H9 (cell line): Measurements from ENCODE around the gene PHKA2. TPM values are rescaled to one million over a fixed set of nuclear protein-coding genes. Genes with fewer than 3 reads are reported as not detected.

Experiments used
- DNase-seq: peaks from one replicate; pipeline ENCODE4 v3.0.0-alpha.2; 2017
- H2AFZ ChIP-seq: one replicate; pipeline ENCODE4 v1.6.1; 2013; ENCODE audit warnings: mild to moderate bottlenecking, low read length, control low read depth, moderate library complexity
- H2AK5ac ChIP-seq: 2 replicates; pipeline ENCODE4 v1.6.1; 2013; ENCODE audit warnings: low read length, control low read depth, mixed read lengths; ENCODE audit not compliant: insufficient read length
- H2BK120ac ChIP-seq: one replicate; pipeline ENCODE4 v1.6.1; 2013; ENCODE audit warnings: low read depth, mild to moderate bottlenecking, low read length, control low read depth, inconsistent platforms; ENCODE audit not compliant: poor library complexity, severe bottlenecking
- H2BK12ac ChIP-seq: 2 replicates; pipeline ENCODE4 v1.6.1; 2013; ENCODE audit warnings: low read length, control low read depth, mixed read lengths, low read depth; ENCODE audit not compliant: insufficient read length
- H2BK15ac ChIP-seq: 2 replicates; pipeline ENCODE4 v1.6.1; 2013; ENCODE audit warnings: low read depth, low read length, control low read depth
- H2BK20ac ChIP-seq: one replicate; pipeline ENCODE4 v1.6.1; 2013; ENCODE audit warnings: low read depth, mild to moderate bottlenecking, low read length, control low read depth, inconsistent platforms; ENCODE audit not compliant: poor library complexity, severe bottlenecking
- H2BK5ac ChIP-seq: 2 replicates; pipeline ENCODE4 v1.6.1; 2013; ENCODE audit warnings: low read length, control low read depth, mixed read lengths; ENCODE audit not compliant: insufficient read length
- H3K14ac ChIP-seq: 2 replicates; pipeline ENCODE4 v1.6.1; 2013; ENCODE audit warnings: low read length, control low read depth; ENCODE audit not compliant: insufficient read depth
- H3K18ac ChIP-seq: 2 replicates; pipeline ENCODE4 v1.6.1; 2013; ENCODE audit warnings: low read depth, mild to moderate bottlenecking, mixed read lengths, low read length, control low read depth; ENCODE audit not compliant: insufficient read length
- H3K23ac ChIP-seq: 2 replicates; pipeline ENCODE4 v1.6.1; 2013; ENCODE audit warnings: low read length, control low read depth, mixed read lengths, low read depth; ENCODE audit not compliant: insufficient read length
- H3K23me2 ChIP-seq: 2 replicates; pipeline ENCODE4 v1.6.1; 2013; ENCODE audit warnings: low read depth, mild to moderate bottlenecking, mixed read lengths, low read length, control low read depth; ENCODE audit not compliant: insufficient read length, poor library complexity, severe bottlenecking
- H3K27ac ChIP-seq: 2 replicates; pipeline ENCODE4 v1.5.1; 2013; ENCODE audit warnings: low read length, control low read depth, mixed read lengths, low read depth; ENCODE audit not compliant: insufficient read length
- H3K27me3 ChIP-seq: 2 replicates; pipeline ENCODE4 v1.6.1; 2013; ENCODE audit warnings: low read length, control low read depth, inconsistent platforms; ENCODE audit not compliant: insufficient read depth
- H3K4ac ChIP-seq: 2 replicates; pipeline ENCODE4 v1.6.1; 2013; ENCODE audit warnings: low read depth, mild to moderate bottlenecking, control low read depth, inconsistent platforms, low read length, moderate library complexity
- H3K4me1 ChIP-seq: 2 replicates; pipeline ENCODE4 v1.6.1; 2013; ENCODE audit warnings: low read length, control low read depth, inconsistent platforms; ENCODE audit not compliant: insufficient read depth
- H3K4me2 ChIP-seq: 2 replicates; pipeline ENCODE4 v1.6.1; 2013; ENCODE audit warnings: low read length, control low read depth, mixed read lengths; ENCODE audit not compliant: insufficient read length, insufficient read depth
- H3K56ac ChIP-seq: 2 replicates; pipeline ENCODE4 v1.6.1; 2013; ENCODE audit warnings: low read depth, mild to moderate bottlenecking, mixed read lengths, low read length, control low read depth; ENCODE audit not compliant: insufficient read length
- H3K79me1 ChIP-seq: 2 replicates; pipeline ENCODE4 v1.6.1; 2013; ENCODE audit warnings: low read depth, mild to moderate bottlenecking, moderate library complexity, low read length, control low read depth, inconsistent platforms; ENCODE audit not compliant: insufficient read depth, poor library complexity, severe bottlenecking
- H3K79me2 ChIP-seq: 2 replicates; pipeline ENCODE4 v1.6.1; 2013; ENCODE audit warnings: low read length, control low read depth, inconsistent platforms; ENCODE audit not compliant: insufficient read depth
- H3K9ac ChIP-seq: 2 replicates; pipeline ENCODE4 v1.6.1; 2013; ENCODE audit warnings: low read length, control low read depth, mixed read lengths; ENCODE audit not compliant: insufficient read length; ENCODE audit errors: extremely low read depth
- H3K9me3 ChIP-seq: one replicate; pipeline ENCODE4 v1.6.1; 2013; ENCODE audit warnings: low read depth, low read length, inconsistent platforms; ENCODE audit not compliant: control insufficient read depth
- H3T11ph ChIP-seq: one replicate; pipeline ENCODE4 v1.6.1; 2013; ENCODE audit warnings: mild to moderate bottlenecking, low read length, control low read depth, inconsistent platforms
- H4K20me1 ChIP-seq: one replicate; pipeline ENCODE4 v1.6.1; 2013; ENCODE audit not compliant: control insufficient read depth, insufficient read length, insufficient read depth
- H4K5ac ChIP-seq: 2 replicates; pipeline ENCODE4 v1.6.1; 2013; ENCODE audit warnings: low read depth, mild to moderate bottlenecking, mixed read lengths, low read length, control low read depth; ENCODE audit not compliant: insufficient read length
- H4K8ac ChIP-seq: replicated peaks from 2 replicates; pipeline ENCODE4 v1.6.1; 2013; ENCODE audit warnings: low read length, control low read depth, mixed read lengths, low read depth; ENCODE audit not compliant: insufficient read length
- H4K91ac ChIP-seq: 2 replicates; pipeline ENCODE4 v1.6.1; 2013; ENCODE audit warnings: low read depth, mild to moderate bottlenecking, moderate library complexity, mixed read lengths, low read length, control low read depth; ENCODE audit not compliant: insufficient read length
- H3K27ac Mint-ChIP-seq, 3 experiments: 2 replicates in 2 of 3; 3 replicates in 1 of 3; pipeline ENCODE4 v1.8.0; 2020 to 2021; ENCODE audit warnings: mixed read lengths in 3 of 3, mild to moderate bottlenecking in 1 of 3, moderate library complexity in 1 of 3
- H3K27me3 Mint-ChIP-seq: 2 replicates; pipeline ENCODE4 v1.8.0; 2021; ENCODE audit warnings: low read depth, mild to moderate bottlenecking, moderate library complexity, mixed read lengths
- H3K36me3 Mint-ChIP-seq, 3 experiments: 2 replicates in 2 of 3; 3 replicates in 1 of 3; pipeline ENCODE4 v1.8.0; 2020 to 2021; ENCODE audit warnings: low read depth in 3 of 3, mixed read lengths in 3 of 3; ENCODE audit not compliant: insufficient read depth in 1 of 3
- H3K4me1 Mint-ChIP-seq, 2 experiments: 2 replicates each; pipeline ENCODE4 v1.8.0; 2020; ENCODE audit warnings: mixed read lengths in 2 of 2
- H3K4me3 Mint-ChIP-seq, 2 experiments: 2 replicates in 1 of 2; 3 replicates in 1 of 2; pipeline ENCODE4 v1.8.0; 2020 to 2021; ENCODE audit warnings: mild to moderate bottlenecking in 2 of 2, mixed read lengths in 2 of 2, moderate library complexity in 1 of 2
- H3K9me3 Mint-ChIP-seq, 2 experiments: 2 replicates in 1 of 2; 3 replicates in 1 of 2; pipeline ENCODE4 v1.8.0; 2020; ENCODE audit warnings: mild to moderate bottlenecking in 2 of 2, mixed read lengths in 2 of 2, moderate library complexity in 1 of 2
- WGBS: extraction: QIAGEN DNeasy Blood & Tissue Kit; methylation state at CpG from one replicate; pipeline ENCODE4 v1.1.7; 2013; ENCODE audit warnings: missing lambda C conversion rate, low lambda C conversion rate, mixed read lengths; ENCODE audit not compliant: insufficient read length; ENCODE audit errors: extremely low coverage; 5-methylcytosine and 5-hydroxymethylcytosine counted together
- total RNA-seq: library from RNA; stranded (reverse); gene quantifications from 2 replicates; pipeline ENCODE4 v1.2.1, GENCODE V29; 2021
- TF ChIP-seq, protein P1 (sequence below): fragments of 200-600 bp; sonication (generic); conservative IDR thresholded peaks from 3 replicates; pipeline ENCODE4 v1.8.0; 2021; ENCODE audit warnings: antibody characterized with exemption, mild to moderate bottlenecking

Gene PHKA2
- total RNA-seq, 1 experiment from 2014 or later = 24.2 TPM

DNA sequence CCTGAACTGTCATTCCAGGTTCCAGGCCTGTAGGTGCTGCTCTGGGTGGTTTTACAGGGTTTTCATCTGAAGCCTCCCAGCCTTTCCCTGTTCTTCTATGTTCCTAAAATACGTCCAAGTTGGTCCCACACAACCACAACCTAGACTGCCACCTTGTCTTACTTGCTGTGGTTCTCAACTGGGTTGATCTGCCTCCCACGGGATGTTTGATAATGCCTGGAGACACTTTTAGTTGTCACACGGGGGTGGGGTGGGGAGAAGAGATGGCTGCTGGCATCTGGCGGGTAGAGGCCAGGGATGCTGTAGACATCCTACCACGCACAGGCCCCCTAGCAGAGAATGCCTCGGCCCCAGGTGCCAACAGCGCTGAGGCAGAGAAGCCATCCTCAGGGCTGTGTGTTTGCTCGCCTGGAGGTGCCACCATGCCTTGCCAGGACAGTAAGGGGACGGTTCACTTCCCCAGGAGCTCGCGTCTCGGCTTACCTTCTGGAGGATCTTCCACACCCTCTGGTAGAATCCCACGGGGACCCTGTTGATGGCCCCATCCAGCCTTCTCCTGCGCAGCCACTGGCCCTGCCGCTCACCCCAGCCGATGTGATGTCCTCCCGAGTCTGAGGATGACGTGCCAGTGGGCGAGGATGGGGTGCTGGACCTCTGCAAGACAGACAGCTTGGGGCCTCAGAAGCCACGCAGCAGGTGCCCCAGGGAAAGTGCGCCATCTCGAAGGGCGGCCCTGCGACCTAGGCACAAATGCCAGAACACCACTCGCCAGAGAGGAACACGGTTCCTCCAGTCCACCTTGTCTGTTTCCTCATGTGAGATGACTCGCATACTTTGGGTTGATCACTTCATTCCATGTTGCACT is 87.0 kb downstream of the PHKA2 start:
- H2BK120ac ChIP-seq = no peak overlapping the region
- no peak overlapping the region for H3K18ac ChIP-seq
- no peaks in the 10 kb centered on the region for H3K4me1 ChIP-seq
- H3K56ac ChIP-seq = no peak overlapping the region
- Mint-ChIP-seq H3K4me1 (peaks cover 4 to 5% of the 10 kb centered on the region in 2 experiments), H3K9me3 (peaks cover 75 to 78% of the 10 kb centered on the region in 2 experiments), H3K27me3 (no peaks in the 10 kb centered on the region; the same call in 1 of the 2 replicates), H3K36me3 (peaks cover 4 to 44% (median 24%) of the 10 kb centered on the region in 3 experiments; a peak in 5 of 7 replicates), H3K4me3 (no peak overlapping the region), H3K27ac (peak overlapping the region in 1 of 3 experiments; percentile 72; a peak in 1 of 7 replicates)
- no peaks in the 10 kb centered on the region for H4K20me1 ChIP-seq
- H2BK20ac ChIP-seq = no peak overlapping the region
- no peak overlapping the region for H4K8ac ChIP-seq
- H3K4ac ChIP-seq = no peak overlapping the region
- H3K9ac ChIP-seq = no peak overlapping the region
- H2AK5ac ChIP-seq = no peak overlapping the region
- H2BK5ac ChIP-seq = no peak overlapping the region
- H4K5ac ChIP-seq = no peak overlapping the region
- H2BK12ac ChIP-seq = no peak overlapping the region
- no peak overlapping the region for H3K4me2 ChIP-seq
- no peak overlapping the region for H2AFZ ChIP-seq
- H3K27ac ChIP-seq = no peak overlapping the region
- no peak overlapping the region for H2BK15ac ChIP-seq
- no peaks in the 10 kb centered on the region for H3K27me3 ChIP-seq
- H3K9me3 ChIP-seq = peaks cover 54% of the 10 kb centered on the region
- TF ChIP-seq, protein P1, sequence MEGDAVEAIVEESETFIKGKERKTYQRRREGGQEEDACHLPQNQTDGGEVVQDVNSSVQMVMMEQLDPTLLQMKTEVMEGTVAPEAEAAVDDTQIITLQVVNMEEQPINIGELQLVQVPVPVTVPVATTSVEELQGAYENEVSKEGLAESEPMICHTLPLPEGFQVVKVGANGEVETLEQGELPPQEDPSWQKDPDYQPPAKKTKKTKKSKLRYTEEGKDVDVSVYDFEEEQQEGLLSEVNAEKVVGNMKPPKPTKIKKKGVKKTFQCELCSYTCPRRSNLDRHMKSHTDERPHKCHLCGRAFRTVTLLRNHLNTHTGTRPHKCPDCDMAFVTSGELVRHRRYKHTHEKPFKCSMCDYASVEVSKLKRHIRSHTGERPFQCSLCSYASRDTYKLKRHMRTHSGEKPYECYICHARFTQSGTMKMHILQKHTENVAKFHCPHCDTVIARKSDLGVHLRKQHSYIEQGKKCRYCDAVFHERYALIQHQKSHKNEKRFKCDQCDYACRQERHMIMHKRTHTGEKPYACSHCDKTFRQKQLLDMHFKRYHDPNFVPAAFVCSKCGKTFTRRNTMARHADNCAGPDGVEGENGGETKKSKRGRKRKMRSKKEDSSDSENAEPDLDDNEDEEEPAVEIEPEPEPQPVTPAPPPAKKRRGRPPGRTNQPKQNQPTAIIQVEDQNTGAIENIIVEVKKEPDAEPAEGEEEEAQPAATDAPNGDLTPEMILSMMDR = no peak
- H3K23me2 ChIP-seq = no peaks in the 10 kb centered on the region
- WGBS = no CpG with 5 or more reads among the region's 27 CpGs
- no peaks in the 10 kb centered on the region for H3K79me1 ChIP-seq
- peak; percentile 14 for DNase-seq
- H4K91ac ChIP-seq = no peak overlapping the region
- no peak overlapping the region for H3T11ph ChIP-seq
- no peak overlapping the region for H3K23ac ChIP-seq
- no peaks in the 10 kb centered on the region for H3K79me2 ChIP-seq
- H3K14ac ChIP-seq = no peak overlapping the region
